HG03103 (cell line): ENCODE results near the gene GRIK2.

Experiments used
- ATAC-seq: cut with Tn5 transposase; IDR thresholded peaks from one replicate; pipeline ENCODE4 v1.9.1; 2021; ENCODE audit warnings: low read depth; ENCODE audit not compliant: unreplicated experiment

Gene GRIK2

GRCh38 chr6:101936516-101936915 is 543.0 kb downstream of the GRIK2 start:
- no peak for ATAC-seq

DNA sequence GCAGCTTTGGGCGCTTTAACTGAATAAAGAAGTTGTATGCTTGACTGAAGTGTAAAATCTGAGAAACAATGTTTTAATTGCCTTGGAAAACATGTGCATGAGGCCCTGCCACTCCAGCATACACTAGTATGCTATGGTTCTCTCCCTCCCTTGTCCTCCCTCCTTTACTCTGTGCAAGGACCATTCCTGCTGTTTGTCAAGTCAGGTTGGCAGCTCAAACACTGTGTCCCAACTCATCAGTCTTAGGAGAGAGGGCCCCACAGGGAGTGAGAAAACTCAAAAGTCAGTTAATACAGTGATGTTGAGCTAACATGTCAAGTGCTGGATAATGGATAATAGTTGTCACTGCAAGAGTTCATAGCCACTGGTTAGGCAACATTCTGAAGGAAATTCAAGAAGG is 543.6 kb downstream of the GRIK2 start:
- no peak for ATAC-seq

GRCh38 chr6:101940391-101940790 is 546.9 kb downstream of the GRIK2 start:
- no peak for ATAC-seq

DNA sequence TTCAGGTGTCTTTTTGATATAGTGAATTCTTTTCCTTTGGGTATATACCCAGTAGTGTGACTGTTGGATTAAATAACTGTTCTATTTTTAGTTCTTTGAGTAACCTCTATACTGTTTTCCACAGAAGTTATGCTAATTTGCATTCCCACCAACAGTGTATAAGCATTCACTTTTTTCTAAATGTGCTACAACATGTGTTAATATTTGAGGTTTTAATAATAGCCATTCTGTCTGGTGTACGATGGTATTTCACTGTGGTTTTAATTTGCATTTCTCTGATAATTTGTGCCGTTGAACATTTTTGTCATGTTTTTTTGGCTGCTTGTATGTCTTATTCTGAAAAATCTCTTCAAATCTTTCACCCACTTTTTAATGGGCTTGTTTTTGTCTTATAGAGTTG is 563.5 kb downstream of the GRIK2 start:
- no peak for ATAC-seq

DNA sequence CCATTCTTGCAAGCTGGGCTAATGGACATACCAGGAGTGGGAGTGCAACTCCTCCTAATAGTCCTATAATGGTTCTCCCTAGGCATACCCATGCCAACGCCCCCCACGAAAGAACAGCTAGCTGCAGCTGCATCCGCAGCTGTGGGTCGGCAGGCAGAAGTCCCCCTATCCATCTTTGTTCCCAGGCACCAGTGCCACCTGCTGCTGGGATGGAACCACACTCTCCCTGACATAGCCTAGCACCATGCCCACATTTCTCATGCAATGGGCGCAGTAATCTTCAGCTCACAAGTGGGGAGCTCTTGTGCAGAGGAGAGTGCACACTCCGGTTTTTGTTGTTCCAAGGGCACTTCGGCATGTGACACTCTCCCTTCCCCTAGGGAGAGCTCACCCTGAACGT is 567.8 kb downstream of the GRIK2 start:
- no peak for ATAC-seq

DNA sequence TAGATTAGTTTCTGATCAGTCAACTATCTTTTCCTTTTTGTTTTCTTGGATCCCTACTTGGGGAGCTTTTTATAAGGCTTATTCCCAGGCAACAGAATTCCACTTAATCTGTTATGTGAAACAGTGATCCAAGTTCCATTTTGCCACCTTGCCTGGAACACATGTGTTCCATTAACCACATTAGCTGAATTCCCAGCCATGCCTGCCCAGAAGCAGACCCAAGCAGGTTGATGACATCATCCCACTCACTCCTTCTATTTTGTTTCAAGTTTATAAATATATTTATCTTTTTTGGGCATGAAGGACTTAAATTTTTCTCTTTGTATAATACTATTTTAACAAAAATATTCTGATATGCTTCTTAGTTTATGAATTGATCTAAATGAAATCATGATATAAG is 587.4 kb downstream of the GRIK2 start:
- ATAC-seq = no peak

- no peak for ATAC-seq
Observed at GRCh38 chr6:101986476-101986875, 593.0 kb downstream of the GRIK2 start.

DNA sequence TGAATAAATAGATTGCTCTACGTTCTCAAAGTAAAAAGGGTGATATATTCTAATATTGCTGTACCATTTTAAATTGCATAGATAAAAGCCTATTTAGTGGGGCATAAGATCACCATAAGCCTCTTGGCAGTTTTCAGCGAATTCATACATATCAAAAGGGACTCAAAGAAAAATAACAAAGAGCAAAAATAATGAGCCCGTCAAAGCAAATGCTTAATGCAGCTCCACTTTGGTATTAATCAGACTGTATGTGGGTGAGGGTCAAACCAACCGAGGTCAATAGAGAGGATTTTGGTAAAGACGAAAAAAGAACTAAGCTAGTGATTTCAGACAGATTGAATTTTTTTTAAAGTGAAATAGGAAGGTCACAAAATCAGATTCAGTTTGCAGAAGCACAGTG is 598.8 kb downstream of the GRIK2 start:
- ATAC-seq = no peak

GRCh38 chr6:101994521-101994920 is 601.0 kb downstream of the GRIK2 start:
- no peak for ATAC-seq

DNA sequence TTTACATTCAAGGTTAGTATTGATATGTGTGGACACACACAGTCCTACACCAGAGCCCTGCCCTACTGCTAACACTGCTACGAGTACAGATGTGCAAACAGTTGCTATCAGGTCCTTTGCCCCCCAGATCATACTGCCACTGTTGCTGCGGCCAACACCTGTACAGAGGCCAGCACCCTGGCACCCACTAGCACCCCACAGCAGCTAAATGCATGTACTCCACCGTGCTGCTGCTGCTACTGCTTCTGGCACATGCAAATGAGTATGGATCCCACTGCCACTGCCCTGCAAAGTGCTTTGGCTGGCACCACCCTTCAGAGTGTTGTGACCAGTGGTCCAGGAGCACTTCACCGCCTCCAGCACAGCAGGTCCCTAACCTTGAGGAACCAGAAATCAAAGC is 621.9 kb downstream of the GRIK2 start:
- ATAC-seq = no peak

- no peak for ATAC-seq
Observed at GRCh38 chr6:102022281-102022680, 628.8 kb downstream of the GRIK2 start.

- no peak for ATAC-seq
Observed at GRCh38 chr6:102022803-102023202, 629.3 kb downstream of the GRIK2 start.

DNA sequence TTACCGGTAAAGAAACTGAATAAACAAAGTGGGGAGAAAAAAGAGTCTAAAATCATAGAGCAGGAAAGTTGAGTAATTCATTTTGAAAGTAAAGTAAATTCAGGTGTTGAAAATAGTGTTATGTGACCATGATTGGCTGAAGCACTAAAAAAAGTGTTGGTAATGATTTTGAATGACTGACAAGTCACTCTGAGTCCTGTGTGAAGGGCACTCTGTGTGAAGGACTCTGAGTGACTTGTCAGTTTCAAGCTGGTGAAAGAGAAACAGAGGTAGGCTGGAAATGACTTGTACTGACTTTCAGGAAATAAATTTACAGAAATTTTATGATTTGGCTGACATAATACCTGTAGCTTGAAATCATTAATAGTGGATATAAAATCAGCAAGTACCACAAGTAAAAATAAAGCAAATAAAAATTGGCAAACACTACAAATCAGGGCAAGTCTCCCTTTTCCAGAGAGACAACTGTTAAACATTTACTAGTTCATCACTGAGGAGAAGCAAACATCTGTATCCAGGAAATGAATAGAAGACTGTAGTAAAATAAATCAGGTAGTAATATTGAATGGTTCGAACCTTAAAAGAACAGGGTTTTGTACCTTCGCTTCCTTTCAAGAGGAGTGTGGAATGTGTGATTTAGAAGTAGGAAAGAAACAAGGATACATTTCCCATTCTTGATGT is 630.6 kb downstream of the GRIK2 start:
- ATAC-seq = no peak

GRCh38 chr6:102026649-102027048 is 633.1 kb downstream of the GRIK2 start:
- ATAC-seq = no peak

- no peak for ATAC-seq
Observed at GRCh38 chr6:102028176-102028575, 634.7 kb downstream of the GRIK2 start.

DNA sequence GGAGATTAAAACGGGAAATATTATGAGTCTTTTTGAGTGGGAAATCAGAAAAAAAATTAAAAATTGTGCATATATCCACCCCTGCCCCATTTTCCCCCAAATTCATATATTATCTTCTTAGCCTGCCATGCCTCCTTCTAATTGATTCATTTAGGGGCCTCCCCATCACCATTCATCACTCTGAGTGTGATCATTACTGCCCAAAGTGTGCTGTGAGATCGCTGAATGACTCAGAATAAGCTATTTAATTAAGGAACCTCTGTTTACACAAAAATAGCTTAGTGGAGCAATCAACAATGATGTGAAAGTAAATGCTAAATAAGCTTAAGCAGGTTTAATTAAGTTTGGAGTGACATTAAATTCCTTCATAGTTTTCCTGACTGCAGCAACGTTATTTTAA is 645.5 kb downstream of the GRIK2 start:
- ATAC-seq = no peak

DNA sequence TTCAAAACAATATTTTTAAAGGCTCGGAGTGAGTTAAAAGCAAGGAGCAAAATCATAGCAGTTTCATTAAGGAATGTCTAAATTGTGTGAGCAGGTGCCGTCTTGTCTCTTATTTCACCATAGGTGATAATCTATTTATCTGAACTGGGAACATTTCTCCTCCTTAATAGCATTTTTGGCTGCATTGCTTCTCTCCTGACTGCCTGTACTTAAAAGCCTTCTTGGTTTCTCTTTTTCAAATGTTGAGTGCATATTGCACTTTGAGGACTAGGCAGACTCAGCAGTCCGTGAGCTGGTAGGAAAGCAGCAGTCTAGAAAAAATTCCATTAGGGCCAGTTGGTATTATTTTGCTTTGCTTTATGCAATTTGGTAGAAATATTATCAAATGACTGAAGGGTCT is 645.9 kb downstream of the GRIK2 start:
- no peak for ATAC-seq

DNA sequence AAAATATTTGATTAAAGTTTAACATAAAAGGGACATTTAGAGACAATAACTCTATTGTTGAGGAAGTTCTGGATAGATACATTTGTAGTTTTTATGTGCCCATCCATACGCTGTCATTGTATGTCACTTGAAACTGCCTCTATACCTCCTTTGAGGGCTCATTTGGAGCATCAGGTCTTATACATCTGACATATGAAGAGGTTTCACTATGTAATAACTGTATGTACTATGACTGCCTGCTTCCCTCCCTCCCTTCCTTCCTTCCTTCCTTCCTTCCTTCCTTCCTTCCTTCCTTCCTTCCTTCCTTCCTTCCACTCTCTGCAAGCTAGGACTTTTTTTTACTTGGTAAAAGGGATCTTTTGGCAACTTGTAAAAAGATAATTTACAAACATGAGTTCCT is 657.5 kb downstream of the GRIK2 start:
- no peak for ATAC-seq

- ATAC-seq = no peak
Observed at GRCh38 chr6:102051720-102052119, 658.2 kb downstream of the GRIK2 start.

DNA sequence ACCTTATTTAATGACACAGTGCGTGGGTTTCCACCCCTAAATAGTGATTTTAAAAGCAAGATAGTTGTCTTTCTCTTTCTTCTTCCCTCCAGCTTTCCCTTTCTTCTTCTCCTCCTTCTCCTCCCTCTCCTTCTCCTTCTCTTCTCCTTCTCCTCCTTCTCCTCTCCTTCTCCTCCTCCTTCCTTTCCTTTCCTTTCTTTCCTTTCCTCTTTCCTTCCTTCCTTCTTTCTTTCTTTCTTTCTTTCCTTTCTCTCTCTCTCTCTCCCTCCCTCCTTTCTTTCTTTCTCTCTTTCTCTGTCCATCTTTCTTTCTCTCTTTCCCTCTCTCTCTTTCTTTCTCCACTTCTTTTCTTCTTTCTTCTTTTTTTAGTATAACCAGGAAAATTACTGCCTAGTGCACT is 670.6 kb downstream of the GRIK2 start:
- ATAC-seq = no peak

- ATAC-seq = no peak
Observed at GRCh38 chr6:102066301-102066700, 672.8 kb downstream of the GRIK2 start.

DNA sequence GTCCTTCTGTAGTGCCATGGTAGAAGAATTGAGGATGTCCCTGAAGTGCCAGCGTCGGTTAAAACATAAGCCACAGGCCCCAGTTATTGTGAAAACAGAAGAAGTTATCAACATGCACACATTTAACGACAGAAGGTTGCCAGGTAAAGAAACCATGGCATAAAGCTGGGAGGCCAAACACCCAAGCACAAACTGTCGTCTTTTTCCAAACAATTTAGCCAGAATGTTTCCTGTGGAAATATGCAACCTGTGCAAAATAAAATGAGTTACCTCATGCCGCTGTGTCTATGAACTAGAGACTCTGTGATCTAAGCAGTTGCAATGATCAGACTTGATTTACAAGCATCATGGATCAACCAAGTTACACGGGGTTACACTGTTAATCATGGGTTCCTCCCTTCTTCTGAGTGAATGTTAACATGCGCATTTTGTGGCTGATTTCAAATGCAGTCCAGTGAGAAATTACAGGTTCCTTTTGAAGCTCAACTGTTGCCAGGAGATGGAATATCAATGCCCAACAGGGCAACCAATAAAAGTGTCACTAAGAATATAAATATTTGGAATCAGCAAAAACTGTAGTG is 674.9 kb downstream of the GRIK2 start:
- ATAC-seq = no peak

GRCh38 chr6:102075539-102075938 is 682.0 kb downstream of the GRIK2 start:
- no peak for ATAC-seq
